ENCODE results near the gene CUL9. TPM values are rescaled to one million over a fixed set of nuclear protein-coding genes. Genes with fewer than 3 reads are reported as not detected.

Gene CUL9
- total RNA-seq, 1 experiment from 2014 or later: 15.2 TPM

DNA sequence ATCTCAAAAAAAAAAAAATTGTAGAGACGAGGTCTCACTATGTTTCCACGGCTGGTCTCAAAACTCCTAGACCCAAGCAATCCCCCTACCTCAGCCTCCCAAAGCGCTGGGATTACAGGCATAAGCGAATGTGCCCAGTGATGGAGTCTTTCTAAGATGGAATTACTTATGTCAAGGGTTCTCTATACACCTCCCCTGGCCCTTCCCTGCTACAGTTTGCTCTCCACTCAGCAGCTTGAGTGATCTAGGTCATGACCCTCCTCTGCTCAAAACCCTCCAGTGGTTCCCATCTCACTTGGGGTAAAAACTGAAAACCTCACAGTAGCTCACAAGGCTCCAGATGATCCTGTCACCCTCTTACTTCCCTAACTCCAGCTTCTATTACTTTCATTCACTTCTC is 49.1 kb downstream of the CUL9 start:
- peaks cover 6% of the 10 kb centered on the region; the same call in 1 of the 2 replicates for H3K27me3 ChIP-seq (ENCODE audit: insufficient read depth, low read length)
- H2BK5ac ChIP-seq (ENCODE audit: insufficient read length, low read length): no peak overlapping the region
- Mint-ChIP-seq H3K27ac (no peak overlapping the region; a peak in 1 of 7 replicates), H3K9me3 (no peaks in the 10 kb centered on the region), H3K4me3 (no peak overlapping the region), H3K27me3 (ENCODE audit: low read depth) (peaks cover 36% of the 10 kb centered on the region), H3K36me3 (ENCODE audit: insufficient read depth in 1 of 3, low read depth in 3 of 3) (peaks cover 0 to 8% (median 7%) of the 10 kb centered on the region in 3 experiments; a peak in 4 of 7 replicates), H3K4me1 (peaks cover 9 to 11% of the 10 kb centered on the region in 2 experiments)
- H3K79me1 ChIP-seq (ENCODE audit: insufficient read depth, low read depth, low read length, poor library complexity, severe bottlenecking): no peaks in the 10 kb centered on the region
- no peak overlapping the region for H3T11ph ChIP-seq (ENCODE audit: low read length)
- no peak overlapping the region for H4K5ac ChIP-seq (ENCODE audit: insufficient read length, low read depth, low read length)
- H3K79me2 ChIP-seq (ENCODE audit: insufficient read depth, low read length): no peaks in the 10 kb centered on the region
- H2BK120ac ChIP-seq (ENCODE audit: low read depth, low read length, poor library complexity, severe bottlenecking): no peak overlapping the region
- H3K4me2 ChIP-seq (ENCODE audit: insufficient read depth, insufficient read length, low read length): no peak overlapping the region
- no peak overlapping the region for H2BK15ac ChIP-seq (ENCODE audit: low read depth, low read length)
- H3K9me3 ChIP-seq (ENCODE audit: control insufficient read depth, low read depth, low read length): no peaks in the 10 kb centered on the region
- no peak overlapping the region for H4K8ac ChIP-seq (replicated peaks; ENCODE audit: insufficient read length, low read depth, low read length)
- H3K18ac ChIP-seq (ENCODE audit: insufficient read length, low read depth, low read length): no peak overlapping the region
- no peak overlapping the region for H2AK5ac ChIP-seq (ENCODE audit: insufficient read length, low read length)
- 0 out of 2 replicates have a peak, but pooled peaks cover 3% of the 10 kb centered on the region for H3K4me1 ChIP-seq (ENCODE audit: insufficient read depth, low read length)
- H3K23me2 ChIP-seq (ENCODE audit: insufficient read length, low read depth, low read length, poor library complexity, severe bottlenecking): no peaks in the 10 kb centered on the region
- H2BK20ac ChIP-seq (ENCODE audit: low read depth, low read length, poor library complexity, severe bottlenecking): no peak overlapping the region
- H3K4ac ChIP-seq (ENCODE audit: low read depth, low read length): no peak overlapping the region
- no peak overlapping the region for H3K56ac ChIP-seq (ENCODE audit: insufficient read length, low read depth, low read length)
- H3K27ac ChIP-seq (ENCODE audit: insufficient read length, low read depth, low read length): no peak overlapping the region
- TF ChIP-seq, protein P1, sequence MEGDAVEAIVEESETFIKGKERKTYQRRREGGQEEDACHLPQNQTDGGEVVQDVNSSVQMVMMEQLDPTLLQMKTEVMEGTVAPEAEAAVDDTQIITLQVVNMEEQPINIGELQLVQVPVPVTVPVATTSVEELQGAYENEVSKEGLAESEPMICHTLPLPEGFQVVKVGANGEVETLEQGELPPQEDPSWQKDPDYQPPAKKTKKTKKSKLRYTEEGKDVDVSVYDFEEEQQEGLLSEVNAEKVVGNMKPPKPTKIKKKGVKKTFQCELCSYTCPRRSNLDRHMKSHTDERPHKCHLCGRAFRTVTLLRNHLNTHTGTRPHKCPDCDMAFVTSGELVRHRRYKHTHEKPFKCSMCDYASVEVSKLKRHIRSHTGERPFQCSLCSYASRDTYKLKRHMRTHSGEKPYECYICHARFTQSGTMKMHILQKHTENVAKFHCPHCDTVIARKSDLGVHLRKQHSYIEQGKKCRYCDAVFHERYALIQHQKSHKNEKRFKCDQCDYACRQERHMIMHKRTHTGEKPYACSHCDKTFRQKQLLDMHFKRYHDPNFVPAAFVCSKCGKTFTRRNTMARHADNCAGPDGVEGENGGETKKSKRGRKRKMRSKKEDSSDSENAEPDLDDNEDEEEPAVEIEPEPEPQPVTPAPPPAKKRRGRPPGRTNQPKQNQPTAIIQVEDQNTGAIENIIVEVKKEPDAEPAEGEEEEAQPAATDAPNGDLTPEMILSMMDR (conservative IDR thresholded peaks at IDR 0.05): no peak
- H3K9ac ChIP-seq (ENCODE audit: extremely low read depth, insufficient read length, low read length): no peak overlapping the region
- WGBS (ENCODE audit: extremely low coverage, insufficient read length, low lambda C conversion rate): no CpG with 5 or more reads among the region's 4 CpGs
- no peak overlapping the region for H3K23ac ChIP-seq (ENCODE audit: insufficient read length, low read depth, low read length)
- H2AFZ ChIP-seq (ENCODE audit: low read length): no peak overlapping the region
- H4K20me1 ChIP-seq (ENCODE audit: control insufficient read depth, insufficient read depth, insufficient read length): no peaks in the 10 kb centered on the region
- no peak overlapping the region for H4K91ac ChIP-seq (ENCODE audit: insufficient read length, low read depth, low read length)
- no peak overlapping the region for H3K14ac ChIP-seq (ENCODE audit: insufficient read depth, low read length)
- H2BK12ac ChIP-seq (ENCODE audit: insufficient read length, low read depth, low read length): no peak overlapping the region
- no peak for DNase-seq
